Psoas muscle (tissue), 8 donors: ENCODE data around the gene CFAP46. TPM values are rescaled to one million over a fixed set of nuclear protein-coding genes. Genes with fewer than 3 reads are reported as not detected.
A peak's percentile ranks its signal among the peaks of the same experiment; 100 is the strongest.
"Not testable (repeated sequence)": the region's sequence is repeated elsewhere in the genome, so short reads cannot be mapped to it uniquely, and the experiment has no call there.

Experiments used
- ATAC-seq, 4 donors: fragments of 200-7000 bp; cut with Tn5 transposase; one replicate each; pipeline ENCODE4 v1.9.1; 2020; ENCODE audit warnings: moderate library complexity in 3 of 4, mild to moderate bottlenecking in 2 of 4
- DNase-seq, 2 donors: peaks; one replicate each; pipeline ENCODE4 v3.0.0-alpha.2; 2020
- H3K27ac ChIP-seq: fragments of 200-600 bp; one replicate; pipeline ENCODE4 v1.8.0; 2022
- H3K27me3 ChIP-seq, 3 donors: fragments of 200-600 bp in 1 of 3; one replicate each; pipeline versions ENCODE4 v1.6.1 to v1.8.0; 2013 to 2022; ENCODE audit warnings: low read length in 2 of 3, mild to moderate bottlenecking in 2 of 3, moderate library complexity in 1 of 3; ENCODE audit not compliant: insufficient read depth in 3 of 3
- H3K36me3 ChIP-seq, 2 donors: fragments of 200-600 bp in 1 of 2; one replicate each; pipeline versions ENCODE4 v1.6.1 to v1.8.0; 2013 to 2022; ENCODE audit warnings: low read depth in 1 of 2, mild to moderate bottlenecking in 1 of 2, moderate library complexity in 1 of 2; ENCODE audit not compliant: insufficient read depth in 1 of 2
- H3K4me1 ChIP-seq: fragments of 200-600 bp; one replicate; pipeline ENCODE4 v1.8.0; 2022
- H3K4me3 ChIP-seq: fragments of 200-600 bp; one replicate; pipeline ENCODE4 v1.8.0; 2022; ENCODE audit warnings: mild to moderate bottlenecking
- H3K9me3 ChIP-seq: fragments of 200-600 bp; one replicate; pipeline ENCODE4 v1.8.0; 2022
- CTCF ChIP-seq: fragments of 200-600 bp; IDR thresholded peaks from one replicate; pipeline ENCODE4 v1.8.0; 2022; ENCODE audit warnings: antibody characterized with exemption
- WGBS, 3 donors: extraction: QIAGEN DNeasy Blood & Tissue Kit; methylation state at CpG; one replicate each; pipeline versions ENCODE4 v1.1.6 to v1.1.7; 2013; 5-methylcytosine and 5-hydroxymethylcytosine counted together
- intact Hi-C, 2 donors: fragments of 100-400 bp; cut with DNase I; formaldehyde crosslinking; loops; one replicate each; pipeline versions ENCODE4 v1.11.0 to v1.14.2; 2022
- polyA plus RNA-seq, 3 donors: library from polyadenylated mRNA; stranded (reverse); fragments of 200-250 nt; gene quantifications; one replicate each; pipeline ENCODE4 v1.2.3, GENCODE V29; 2013
- total RNA-seq, 4 donors: library from RNA; stranded (reverse); fragmentation: NEBNext Ultra II Directional in 2 of 4; extraction: Animal tissue kit (Norgen Biotek cat#: 25700) in 2 of 4; gene quantifications; one replicate each; pipeline versions ENCODE4 v1.2.1 to v1.2.4, GENCODE V29; 2021 to 2023
- donor health status: healthy with polysubstance abuse.
- donor health status: DM: no; HTN: no; CAD: no; lungs with moderate emphysema.
- donor health status: Bipolar disorder and iron deficiency.
- donor health status: healthy.
- donor health status: DM: yes; HTN: yes; CAD: no.
- donor health status: DM: no; HTN: no; CAD: no.
- donor health status: DM: no; HTN: no; CAD: no.
- donor health status: DM: yes; HTN: yes; CAD: no.

CFAP46 gene
- total and polyA plus RNA-seq, 7 donors = 3.9 to 25.4 (median 13.8) TPM

GRCh38 chr10:132888898-132889490 is 53.4 kb downstream of the CFAP46 start:
- WGBS, 3 donors = 77 to 82% (median 82%) methylated on average over 15 to 16 of the region's 16 CpGs
- DNase-seq = peak in 1 of 2 donors; percentile 22
- intact Hi-C loops = no loop called here
- no peaks in the 10 kb centered on the region for H3K36me3 ChIP-seq
- H3K4me3 ChIP-seq = no peak overlapping the region
- H3K4me1 ChIP-seq = no peaks in the 10 kb centered on the region
- no peak overlapping the region for H3K27ac ChIP-seq
- TF ChIP-seq CTCF = no peak
- ATAC-seq = no peak
- H3K27me3 ChIP-seq = peaks cover 0 to 45% (median 26%) of the 10 kb centered on the region in 3 donors
- H3K9me3 ChIP-seq = no peaks in the 10 kb centered on the region

- H3K4me3 ChIP-seq, intact Hi-C loops, H3K4me1 ChIP-seq, H3K9me3 ChIP-seq, ATAC-seq, H3K36me3 ChIP-seq, H3K27ac ChIP-seq: not testable (repeated sequence)
- peak in 1 of 2 donors; percentile 12 for DNase-seq
- WGBS, 3 donors = 76 to 92% (median 81%) methylated on average over 11 to 15 of the region's 16 CpGs
- H3K27me3 ChIP-seq = peaks cover 0 to 40% (median 24%) of the 10 kb centered on the region in 3 donors
These were observed 53.9 kb downstream of the CFAP46 start for GRCh38 chr10:132888446-132888845.

GRCh38 chr10:132886211-132887099 is 55.9 kb downstream of the CFAP46 start:
- DNase-seq = peak in 1 of 2 donors; percentile 39
- 62 to 70% (median 67%) methylated on average over 35 of the region's 35 CpGs for WGBS, 3 donors
- TF ChIP-seq CTCF = no peak
- no peaks in the 10 kb centered on the region for H3K9me3 ChIP-seq
- no peak overlapping the region for H3K4me3 ChIP-seq
- H3K4me1 ChIP-seq = no peaks in the 10 kb centered on the region
- intact Hi-C loops = no loop called here
- H3K27me3 ChIP-seq = peaks cover 0 to 21% (median 12%) of the 10 kb centered on the region in 3 donors
- no peak for ATAC-seq
- no peaks in the 10 kb centered on the region for H3K36me3 ChIP-seq
- no peak overlapping the region for H3K27ac ChIP-seq

- H3K36me3 ChIP-seq = no peaks in the 10 kb centered on the region
- 76 to 80% (median 80%) methylated on average over 25 to 31 of the region's 31 CpGs for WGBS, 3 donors
- no peaks in the 10 kb centered on the region for H3K4me1 ChIP-seq
- H3K27me3 ChIP-seq = peaks cover 0 to 19% (median 12%) of the 10 kb centered on the region in 3 donors
- H3K9me3 ChIP-seq = no peaks in the 10 kb centered on the region
- H3K27ac ChIP-seq = no peak overlapping the region
- no peak overlapping the region for H3K4me3 ChIP-seq
- no peak for TF ChIP-seq CTCF
- intact Hi-C loops = no loop called here
- no peak for ATAC-seq
- peak in 1 of 2 donors; percentile 38 for DNase-seq
These were observed 56.7 kb downstream of the CFAP46 start for GRCh38 chr10:132885451-132886210.
